ENCODE data around the gene TCF12.

Gene TCF12

GRCh38 chr15:57255751-57256341 lies 337.4 kb downstream of the TCF12 start:
- in situ Hi-C loops (cut with MboI; ENCODE audit: low sequenced_read_pairs, unreplicated experiment) = no loop called here
- no peak for TF ChIP-seq CTCF (IDR thresholded peaks at IDR 0.05; ENCODE audit: borderline replicate concordance, control extremely low read depth, extremely low read depth, insufficient read depth, missing control alignments)
- no peak for DNase-seq (ENCODE audit: low spot score)

DNA sequence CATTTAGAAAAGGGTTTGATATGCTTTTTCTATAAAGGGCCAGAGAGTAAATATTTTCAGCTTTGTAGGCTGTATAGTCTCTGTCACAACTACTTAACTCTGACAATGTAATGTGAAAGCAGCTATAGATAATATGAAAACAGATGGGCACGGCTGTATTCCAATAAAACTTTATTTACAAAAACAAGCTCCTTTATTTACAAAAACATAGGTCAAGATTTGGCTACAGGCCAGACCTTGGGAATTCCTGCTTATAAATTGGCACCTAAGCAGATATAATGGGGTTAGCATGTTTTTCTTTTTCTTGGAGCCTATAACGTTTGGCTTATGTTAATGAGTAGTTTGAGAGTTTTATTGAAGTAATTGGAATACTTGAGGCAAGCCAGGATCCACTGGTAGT lies 338.5 kb downstream of the TCF12 start:
- in situ Hi-C loops (cut with MboI; ENCODE audit: low sequenced_read_pairs, unreplicated experiment) = no loop called here
- no peak for TF ChIP-seq CTCF (IDR thresholded peaks at IDR 0.05; ENCODE audit: borderline replicate concordance, control extremely low read depth, extremely low read depth, insufficient read depth, missing control alignments)
- DNase-seq (ENCODE audit: low spot score) = no peak

DNA sequence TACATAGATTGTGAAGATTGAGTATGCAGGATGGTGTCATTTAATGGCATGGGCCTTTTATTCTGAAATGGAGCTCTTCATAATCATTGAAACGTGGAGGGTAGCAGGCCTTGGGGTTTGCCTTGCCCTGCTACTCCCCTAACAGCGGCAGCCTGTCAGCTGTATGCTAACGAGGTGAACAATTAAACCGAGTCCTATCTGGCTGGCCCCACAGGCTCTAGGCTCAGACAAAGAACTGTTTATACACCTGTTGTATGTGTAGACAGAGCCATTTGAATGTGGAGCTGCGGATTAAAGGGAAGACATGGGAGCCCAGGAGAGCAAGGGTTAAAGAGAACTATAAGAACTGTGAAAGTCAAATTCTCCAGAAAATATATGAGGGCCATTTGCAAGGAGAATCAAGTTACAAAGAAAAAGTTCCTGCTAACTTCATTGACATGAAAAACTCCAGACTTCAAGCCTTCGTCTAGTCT lies 341.2 kb downstream of the TCF12 start:
- no peak for TF ChIP-seq CTCF (IDR thresholded peaks at IDR 0.05; ENCODE audit: borderline replicate concordance, control extremely low read depth, extremely low read depth, insufficient read depth, missing control alignments)
- in situ Hi-C loops (cut with MboI; ENCODE audit: low sequenced_read_pairs, unreplicated experiment) = no loop called here
- no peak for DNase-seq (ENCODE audit: low spot score)

- in situ Hi-C loops (cut with MboI; ENCODE audit: low sequenced_read_pairs, unreplicated experiment) = no loop called here
- no peak for DNase-seq (ENCODE audit: low spot score)
- TF ChIP-seq CTCF (IDR thresholded peaks at IDR 0.05; ENCODE audit: borderline replicate concordance, control extremely low read depth, extremely low read depth, insufficient read depth, missing control alignments) = no peak
Measured at GRCh38 chr15:57263520-57263919, 345.1 kb downstream of the TCF12 start.

- no peak for TF ChIP-seq CTCF (IDR thresholded peaks at IDR 0.05; ENCODE audit: borderline replicate concordance, control extremely low read depth, extremely low read depth, insufficient read depth, missing control alignments)
- in situ Hi-C loops (cut with MboI; ENCODE audit: low sequenced_read_pairs, unreplicated experiment) = no loop called here
- no peak for DNase-seq (ENCODE audit: low spot score)
Measured at GRCh38 chr15:57272771-57273357, 354.4 kb downstream of the TCF12 start.

GRCh38 chr15:57273402-57273801 lies 355.0 kb downstream of the TCF12 start:
- in situ Hi-C loops (cut with MboI; ENCODE audit: low sequenced_read_pairs, unreplicated experiment) = no loop called here
- DNase-seq (ENCODE audit: low spot score) = no peak
- no peak for TF ChIP-seq CTCF (IDR thresholded peaks at IDR 0.05; ENCODE audit: borderline replicate concordance, control extremely low read depth, extremely low read depth, insufficient read depth, missing control alignments)
